ENCODE measurements around the gene PDP2. TPM values are rescaled to one million over a fixed set of nuclear protein-coding genes. Genes with fewer than 3 reads are reported as not detected.

Gene PDP2
- total and polyA plus RNA-seq, 9 of the 15 experiments (the other 6 are each of a cell fraction or from before 2014, with no cell fraction given): 2.5 to 24.3 (median 7.2) TPM

- ATAC-seq: no peak
- Histone ChIP-seq H3K9ac (ENCODE audit: insufficient read depth in 1 of 2, low read depth in 2 of 2, low read length in 2 of 2) (no peak overlapping the region), H3K9me3 (replicated peaks; ENCODE audit: control insufficient read depth, insufficient read depth, low read depth, low read length) (no peaks in the 10 kb centered on the region), H3K4me1 (replicated peaks in 1 of 2; ENCODE audit: control insufficient read depth in 2 of 2, insufficient read depth in 2 of 2, low read length in 2 of 2) (peaks cover 15 to 38% of the 10 kb centered on the region in 2 experiments; a peak in 4 of 5 replicates), H3K36me3 (ENCODE audit: control insufficient read depth, insufficient read depth, low read length) (no peaks in the 10 kb centered on the region), H2AFZ (ENCODE audit: low read depth, low read length) (no peak overlapping the region), H3K79me2 (ENCODE audit: control insufficient read depth, insufficient read depth, low read length) (no peaks in the 10 kb centered on the region), H4K20me1 (replicated peaks; ENCODE audit: control insufficient read depth, insufficient read depth, low read length) (no peaks in the 10 kb centered on the region), H3K9me1 (ENCODE audit: control insufficient read depth, insufficient read depth, low read length) (no peaks in the 10 kb centered on the region), H3K27me3 (ENCODE audit: control insufficient read depth in 2 of 2, insufficient read depth in 2 of 2, low read length in 2 of 2) (peaks cover 0 to 7% of the 10 kb centered on the region in 2 experiments; a peak in 2 of 5 replicates), H3K27ac (ENCODE audit: extremely low read depth, low read depth, low read length) (no peak overlapping the region), H3K4me3 (no peak overlapping the region), H3K4me2 (ENCODE audit: insufficient read depth, low read length) (no peak overlapping the region)
- no peak for DNase-seq (ENCODE audit: extremely low read depth in 1 of 4, low spot score in 3 of 4)
- in situ Hi-C loops (cut with MboI) (no loop called here), intact Hi-C loops (cut with micrococcal nuclease) (no loop called here)
- no TSS peak for BruUV-seq (replicated peaks)
- ChIA-PET POLR2A (no interaction called here), CTCF (ENCODE audit: low intra/inter-chr PET ratio) (interaction anchor here (0.9 kb wide), 1 partner anchor 14 kb away, joined by 3 read pairs; no protein-coding TSS in a partner anchor)
- TF ChIP-seq ZFP1 (CRISPR knock-in tag; IDR thresholded peaks at IDR 0.05) (no peak), ZBTB9 (CRISPR knock-in tag; IDR thresholded peaks at IDR 0.05) (no peak), FOXK2 (conservative IDR thresholded peaks at IDR 0.05 in 1 of 2, IDR thresholded peaks at IDR 0.05 in 1 of 2; ENCODE audit: low read depth in 2 of 2) (no peak), ETV6 (IDR thresholded peaks at IDR 0.05; ENCODE audit: borderline replicate concordance in 1 of 2, low read depth in 2 of 2, low read length in 1 of 2) (no peak), ETV6 (CRISPR knock-in tag; IDR thresholded peaks at IDR 0.05; ENCODE audit: borderline replicate concordance) (no peak), E2F3 (CRISPR knock-in tag; IDR thresholded peaks at IDR 0.05) (no peak), MTA2 (IDR thresholded peaks at IDR 0.05; ENCODE audit: low read depth) (no peak), NELFE (IDR thresholded peaks at IDR 0.05; ENCODE audit: insufficient read depth, insufficient read length) (no peak), ZNF263 (CRISPR knock-in tag; IDR thresholded peaks at IDR 0.05; ENCODE audit: borderline replicate concordance) (no peak), PPARD (CRISPR knock-in tag; IDR thresholded peaks at IDR 0.05) (no peak), TAF1 (IDR thresholded peaks at IDR 0.05; ENCODE audit: control insufficient read depth, extremely low read depth, insufficient read depth, low read length, severe bottlenecking) (no peak), RNF219 (CRISPR knock-in tag; IDR thresholded peaks at IDR 0.05) (no peak), FOXA1 (IDR thresholded peaks at IDR 0.05; ENCODE audit: borderline replicate concordance) (no peak)
- WGBS (ENCODE audit: insufficient coverage, low coverage, missing lambda C conversion rate): 46% methylated on average over 3 of the region's 3 CpGs
- FAIRE-seq: no peak
Observed at GRCh38 chr16:66908116-66908515, 27.8 kb downstream of the PDP2 start.

All from K562 (cell line).